NK-92 (cell line): Measurements from ENCODE around the gene TMEM60.
"Not testable (repeated sequence)": the region's sequence is repeated elsewhere in the genome, so short reads cannot be mapped to it uniquely, and the experiment has no call there.

Experiments used
- DNase-seq: peaks from one replicate; lab custom pipeline; 2025; ENCODE audit not compliant: unreplicated experiment; lab: John Stamatoyannopoulos, UW

TMEM60 gene

GRCh38 chr7:77798394-77799077 is at the start of gene TMEM60, which contains the start of gene PHTF2:
Gene TMEM60, minus strand, starts transcription at chr7:77798434. Its CDS starts 4,061 bp downstream, at chr7:77794373.
Gene PHTF2, plus strand, starts transcription at chr7:77798773.
- DNase-seq: peak; percentile 92

- no peak for DNase-seq
Observed at GRCh38 chr7:77846317-77847092, 48.3 kb upstream of the TMEM60 start.

- DNase-seq: no peak
Observed at GRCh38 chr7:77843194-77843593, 45.0 kb upstream of the TMEM60 start.

GRCh38 chr7:77839919-77840318 is 41.7 kb upstream of the TMEM60 start:
- no peak for DNase-seq

- no peak for DNase-seq
Observed at GRCh38 chr7:77838929-77839491, 40.8 kb upstream of the TMEM60 start.

GRCh38 chr7:77837966-77838365 is 39.7 kb upstream of the TMEM60 start:
- no peak for DNase-seq

- DNase-seq: no peak
Observed at GRCh38 chr7:77837275-77837674, 39.0 kb upstream of the TMEM60 start.

GRCh38 chr7:77836425-77836824 is 38.2 kb upstream of the TMEM60 start:
- DNase-seq: not testable (repeated sequence)

GRCh38 chr7:77833136-77833535 is 34.9 kb upstream of the TMEM60 start:
- no peak for DNase-seq

GRCh38 chr7:77831953-77832352 is 33.7 kb upstream of the TMEM60 start:
- no peak for DNase-seq

GRCh38 chr7:77831481-77831880 is 33.2 kb upstream of the TMEM60 start:
- DNase-seq: no peak

- DNase-seq: no peak
Observed at GRCh38 chr7:77830649-77831355, 32.6 kb upstream of the TMEM60 start.

- DNase-seq: no peak
Observed at GRCh38 chr7:77827999-77828398, 29.8 kb upstream of the TMEM60 start.

- no peak for DNase-seq
Observed at GRCh38 chr7:77826300-77826699, 28.1 kb upstream of the TMEM60 start.

GRCh38 chr7:77825131-77825530 is 26.9 kb upstream of the TMEM60 start:
- DNase-seq: no peak

GRCh38 chr7:77824636-77825035 is 26.4 kb upstream of the TMEM60 start:
- no peak for DNase-seq

GRCh38 chr7:77823787-77824186 is 25.6 kb upstream of the TMEM60 start:
- no peak for DNase-seq

- no peak for DNase-seq
Observed at GRCh38 chr7:77822269-77822668, 24.0 kb upstream of the TMEM60 start.

- no peak for DNase-seq
Observed at GRCh38 chr7:77820967-77821366, 22.7 kb upstream of the TMEM60 start.

- no peak for DNase-seq
Observed at GRCh38 chr7:77819021-77819420, 20.8 kb upstream of the TMEM60 start.

- no peak for DNase-seq
Observed at GRCh38 chr7:77813180-77813579, 14.9 kb upstream of the TMEM60 start.
